ENCODE data around the gene RFNG.

Gene RFNG

DNA sequence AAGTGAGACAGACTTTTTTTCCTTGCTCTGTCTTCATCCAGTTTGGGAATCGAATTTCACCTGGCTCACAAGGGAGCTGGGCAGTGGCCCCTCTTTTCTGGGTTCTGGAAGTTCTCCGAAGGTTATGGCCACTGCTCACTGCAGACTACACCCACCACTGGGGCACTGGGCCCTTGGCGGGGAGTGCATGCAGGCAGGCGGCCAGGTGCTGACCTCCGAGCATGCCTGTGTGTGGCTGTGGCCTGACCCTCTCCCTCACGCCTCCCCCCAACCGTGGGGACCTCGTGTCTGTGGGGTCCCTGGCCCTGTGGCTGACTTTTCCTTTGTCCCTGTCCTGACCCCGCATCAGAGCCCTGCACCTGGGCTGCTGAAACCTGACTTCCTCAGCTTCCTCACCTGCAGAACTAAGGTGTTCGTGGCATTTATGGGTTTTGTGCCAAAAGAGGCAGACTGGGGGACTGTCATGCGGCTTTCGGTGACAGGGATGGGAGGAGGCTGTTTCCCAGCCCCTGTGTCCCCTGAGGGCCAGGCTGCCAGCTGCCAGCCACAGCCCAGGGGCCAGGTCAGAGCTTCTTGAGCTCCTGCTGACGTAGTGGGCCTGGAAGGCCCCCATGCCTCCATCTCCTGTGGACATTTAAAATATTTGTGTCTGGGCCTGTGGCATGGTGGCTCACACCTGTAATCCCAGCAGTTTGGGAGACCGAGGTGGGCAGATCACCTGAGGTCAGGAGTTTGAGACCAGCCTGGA is 52.7 kb downstream of the RFNG start:
- no peak for DNase-seq

DNA sequence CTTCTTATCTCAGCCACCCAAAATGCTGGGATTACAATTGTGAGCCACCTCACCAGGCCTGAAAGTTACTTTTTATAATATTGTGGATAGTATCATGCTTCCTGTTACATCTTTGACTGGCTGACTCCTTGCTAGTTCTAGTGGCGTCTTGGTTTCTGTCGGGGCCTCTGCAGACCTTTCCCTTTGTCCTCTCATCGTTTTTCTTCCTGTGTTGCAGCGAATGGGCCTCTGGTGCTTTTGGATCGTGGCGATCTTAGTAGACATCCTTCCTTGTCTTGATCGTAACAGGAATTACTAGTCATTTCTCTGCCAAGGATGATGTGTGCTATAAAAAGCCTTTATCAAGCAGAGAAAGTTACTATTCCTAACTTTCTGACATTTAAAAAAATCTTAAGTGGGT is 53.4 kb downstream of the RFNG start:
- DNase-seq = no peak

All from NCI-H1694 (cell line).